Measurements from ENCODE around the gene LRRFIP1.
A peak's percentile ranks its signal among the peaks of the same experiment; 100 is the strongest.
"Not testable (repeated sequence)": the region's sequence is repeated elsewhere in the genome, so short reads cannot be mapped to it uniquely, and the experiment has no call there.

LRRFIP1 gene

GRCh38 chr2:237596520-237597195 lies 30.7 kb upstream of the LRRFIP1 start:
- DNase-seq (ENCODE audit: low spot score), result no peak

GRCh38 chr2:237597196-237598145 lies 29.9 kb upstream of the LRRFIP1 start:
- DNase-seq (ENCODE audit: low spot score), result no peak

GRCh38 chr2:237598468-237599208 lies 28.7 kb upstream of the LRRFIP1 start:
- DNase-seq (ENCODE audit: low spot score), result no peak

- DNase-seq (ENCODE audit: low spot score), result no peak
Observed at GRCh38 chr2:237599465-237600110, 27.8 kb upstream of the LRRFIP1 start.

DNA sequence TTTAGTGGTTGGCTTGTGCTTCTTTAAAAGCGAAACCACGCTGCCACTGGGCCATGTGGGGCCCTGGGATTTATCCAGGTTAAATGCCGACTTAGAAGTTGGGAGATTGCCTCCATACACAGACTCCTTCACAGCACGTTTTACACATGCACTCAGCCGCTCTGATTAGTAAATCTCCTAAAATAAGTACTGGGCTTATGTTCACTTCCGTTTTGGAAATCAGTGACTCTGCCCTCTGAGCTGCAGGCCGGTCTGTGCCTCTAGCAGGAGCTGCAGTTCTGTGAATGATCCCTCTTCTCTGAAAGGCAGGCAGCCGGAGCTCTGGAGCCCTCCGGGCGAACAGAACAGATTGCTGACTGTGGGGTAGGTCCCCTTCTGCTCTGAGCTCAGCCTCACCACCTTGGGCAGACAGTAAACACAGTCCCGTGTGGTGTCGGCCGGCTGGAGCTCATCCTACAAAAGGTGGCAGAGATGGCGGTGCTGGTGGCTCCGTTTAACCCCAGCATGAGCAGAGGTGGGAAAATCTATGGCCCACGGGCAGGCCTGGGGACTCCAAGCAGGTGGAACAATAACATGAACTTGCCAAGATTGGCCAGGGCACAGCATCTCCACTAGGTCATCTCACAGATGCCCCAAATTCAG lies 27.1 kb upstream of the LRRFIP1 start:
- peak; percentile 83 for DNase-seq (ENCODE audit: low spot score)

- no peak for DNase-seq (ENCODE audit: low spot score)
Observed at GRCh38 chr2:237601453-237602116, 25.8 kb upstream of the LRRFIP1 start.

- DNase-seq (ENCODE audit: low spot score), result no peak
Observed at GRCh38 chr2:237602409-237602808, 25.0 kb upstream of the LRRFIP1 start.

DNA sequence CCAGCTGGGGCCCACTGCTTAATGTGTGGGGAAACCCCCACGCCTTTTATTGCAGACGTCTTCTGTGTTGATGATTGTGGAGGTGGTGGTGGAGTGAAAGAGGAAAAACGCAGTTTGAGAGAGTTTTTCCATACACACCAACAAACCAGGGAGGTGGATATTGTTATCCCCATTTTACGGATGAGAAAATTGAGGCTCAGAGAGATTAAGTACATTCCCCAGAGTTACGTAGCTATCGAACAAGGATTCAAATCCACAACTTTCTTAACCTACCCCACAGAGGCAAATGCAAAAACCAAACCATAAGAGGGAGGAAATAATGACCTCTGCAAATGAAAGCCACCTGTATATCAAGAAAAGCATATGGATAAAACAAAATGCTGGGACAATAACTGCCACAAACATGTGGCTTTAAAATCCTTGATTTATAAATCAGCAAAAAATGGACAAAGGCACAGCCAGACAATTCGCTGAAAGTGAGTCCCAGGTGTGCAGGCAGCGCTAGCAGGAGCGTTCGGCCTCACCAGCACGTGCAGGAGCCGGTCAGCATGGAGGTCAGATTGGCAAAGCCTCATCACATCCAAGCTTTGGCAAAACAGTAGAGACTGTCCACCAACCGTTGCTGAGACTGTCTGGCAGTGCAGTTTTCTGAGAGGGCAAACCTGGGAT lies 24.2 kb upstream of the LRRFIP1 start:
- DNase-seq (ENCODE audit: low spot score), result no peak

DNA sequence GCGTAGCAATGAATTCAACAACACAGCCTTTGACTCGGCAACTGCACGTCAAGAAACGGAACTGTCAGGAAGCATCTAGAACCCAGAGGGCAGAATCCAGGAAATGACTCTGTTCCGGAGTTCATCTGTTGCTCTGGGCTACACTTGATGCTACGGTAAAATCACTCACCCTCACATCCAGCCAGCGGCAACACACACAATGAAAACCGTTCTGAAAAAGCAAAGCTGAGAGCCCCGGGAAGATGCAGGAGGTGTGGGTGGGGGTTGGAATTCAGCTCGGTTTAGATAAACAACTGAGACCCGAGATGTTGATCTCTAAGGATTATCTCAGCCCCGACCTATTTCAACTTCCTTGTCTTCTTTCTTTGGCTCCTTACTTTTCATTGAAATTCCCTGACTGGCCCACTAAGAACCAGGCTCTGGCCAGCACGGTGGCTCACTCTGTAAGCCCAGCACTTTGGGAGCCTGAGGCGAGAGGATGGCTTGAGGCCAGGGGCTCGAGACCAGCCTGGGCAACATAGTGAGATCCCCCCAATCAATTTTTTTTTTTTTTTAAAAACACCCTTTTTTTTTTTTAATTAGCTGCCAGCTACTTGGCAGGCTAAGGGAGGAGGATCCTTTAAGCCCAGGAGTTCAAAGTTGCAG lies 23.5 kb upstream of the LRRFIP1 start:
- peak; percentile 47 for DNase-seq (ENCODE audit: low spot score)

GRCh38 chr2:237604391-237604790 lies 23.0 kb upstream of the LRRFIP1 start:
- DNase-seq (ENCODE audit: low spot score), result no peak

- peak; percentile 55 for DNase-seq (ENCODE audit: low spot score)
Observed at GRCh38 chr2:237604960-237605359, 22.4 kb upstream of the LRRFIP1 start.

DNA sequence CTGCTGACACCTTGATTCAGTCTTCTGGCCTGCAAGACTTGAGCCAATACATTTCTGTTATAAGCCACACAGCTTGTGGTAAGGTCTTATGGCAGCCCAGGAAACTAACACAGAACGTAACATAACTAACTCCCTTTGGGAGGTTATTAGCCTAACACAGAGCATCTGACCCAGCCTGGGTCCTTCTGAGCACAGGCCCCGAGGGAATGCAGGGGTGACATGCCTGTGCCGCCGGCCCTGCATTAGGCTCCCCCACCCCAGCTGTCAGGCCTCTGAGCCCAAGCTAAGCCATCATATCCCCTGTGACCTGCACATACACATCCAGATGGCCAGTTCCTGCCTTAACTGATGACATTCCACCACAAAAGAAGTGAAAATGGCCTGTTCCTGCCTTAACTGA lies 20.9 kb upstream of the LRRFIP1 start:
- not testable (repeated sequence) for DNase-seq (ENCODE audit: low spot score)

GRCh38 chr2:237612527-237613357 lies 14.6 kb upstream of the LRRFIP1 start:
- DNase-seq (ENCODE audit: low spot score), result no peak

DNA sequence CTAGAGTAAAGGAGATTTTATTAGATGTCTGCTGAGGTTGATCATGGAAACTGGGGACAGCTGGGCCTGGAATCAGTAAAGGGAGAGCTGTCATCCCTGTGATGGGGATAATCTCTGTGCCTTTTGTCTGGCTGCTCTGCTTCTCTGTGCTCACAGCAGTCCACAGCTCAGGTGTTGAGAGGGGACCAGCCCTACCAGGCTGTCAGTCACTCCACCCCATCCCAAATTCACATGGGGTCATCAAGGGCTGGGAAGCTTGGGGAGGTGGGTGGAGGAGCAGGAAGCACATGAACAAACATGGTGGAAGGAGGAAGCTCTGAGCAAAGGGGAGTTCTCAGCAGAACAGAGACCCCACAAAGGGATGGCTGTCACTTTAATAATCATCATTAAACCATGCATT lies 13.7 kb upstream of the LRRFIP1 start:
- DNase-seq (ENCODE audit: low spot score), result no peak

DNA sequence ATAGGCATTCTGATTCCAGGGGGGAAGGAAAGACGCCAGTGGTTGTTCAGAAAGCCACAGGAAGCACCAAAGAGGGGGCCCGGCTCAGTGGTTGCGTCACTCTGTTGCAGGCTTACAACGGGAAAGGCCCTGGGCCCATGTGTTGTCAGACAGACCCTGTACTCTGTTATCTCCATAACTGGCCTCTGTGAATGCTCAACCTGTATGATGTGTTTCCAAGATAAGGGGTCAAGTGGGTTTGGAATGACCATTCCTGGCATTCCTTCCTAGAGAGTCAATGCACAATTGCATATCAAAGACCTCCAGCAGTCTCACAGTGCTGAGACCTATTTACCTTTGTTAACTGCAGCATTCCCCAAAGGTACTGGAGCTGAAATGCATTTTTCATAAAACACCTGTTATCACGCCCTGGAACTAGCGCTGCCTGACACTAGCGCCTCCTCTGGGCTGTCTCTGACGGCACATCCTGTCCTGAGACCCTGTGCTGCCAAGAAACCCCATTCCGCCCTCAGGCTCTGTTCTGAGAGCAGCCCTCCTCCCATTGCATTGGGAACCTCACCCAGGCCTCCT lies 13.2 kb upstream of the LRRFIP1 start:
- no peak for DNase-seq (ENCODE audit: low spot score)

DNA sequence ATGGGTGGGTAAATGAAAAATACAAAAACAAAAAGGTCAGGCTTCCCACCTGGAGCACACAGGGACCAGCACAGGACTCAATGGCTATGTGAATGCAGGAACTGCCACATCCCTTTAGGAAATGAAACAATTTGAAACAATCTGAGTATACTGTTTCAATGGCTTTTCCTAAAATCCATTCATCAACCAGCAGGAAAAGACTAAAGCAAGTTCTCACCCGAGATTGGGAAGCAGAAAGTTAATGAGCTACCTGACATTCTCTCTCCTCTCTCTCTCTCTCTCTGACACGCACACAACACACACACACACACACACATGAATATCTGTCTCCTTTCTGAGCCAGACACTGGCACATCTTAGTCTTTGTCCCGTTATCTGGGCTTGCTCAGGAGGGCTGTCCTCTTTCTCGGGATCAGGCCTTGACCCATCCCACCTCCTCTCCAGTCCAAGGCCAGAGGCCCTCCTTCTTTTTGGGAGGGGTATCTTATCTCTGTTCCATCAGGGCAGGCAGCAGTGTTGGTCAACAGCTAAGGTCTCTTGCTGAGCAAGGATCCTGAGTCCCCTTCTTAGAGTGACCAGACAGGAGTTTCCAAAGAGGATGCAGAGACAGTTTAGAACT lies 11.6 kb upstream of the LRRFIP1 start:
- no peak for DNase-seq (ENCODE audit: low spot score)

DNA sequence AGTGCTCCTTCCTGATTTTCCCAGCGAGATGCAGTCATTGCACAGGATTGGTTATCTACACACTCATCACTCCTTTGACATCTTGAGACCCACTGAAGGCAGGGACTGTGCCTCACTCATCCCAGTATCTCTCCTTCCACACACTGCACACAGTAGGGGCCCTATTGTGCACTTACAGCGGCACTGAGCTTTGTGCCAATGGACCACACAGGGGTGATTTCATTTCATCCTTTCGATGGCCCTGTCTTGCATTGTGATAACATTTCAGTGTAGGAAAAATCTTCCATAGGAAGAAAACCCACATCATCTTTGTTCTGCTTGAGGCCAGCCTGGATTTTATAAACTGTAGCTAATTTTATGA lies 11.0 kb upstream of the LRRFIP1 start:
- no peak for DNase-seq (ENCODE audit: low spot score)

Data from AG20443 (cell line).